ENCODE measurements around the gene C1QTNF12. TPM values are rescaled to one million over a fixed set of nuclear protein-coding genes. Genes with fewer than 3 reads are reported as not detected.
A peak's percentile ranks its signal among the peaks of the same experiment; 100 is the strongest.

The C1QTNF12 gene
- total RNA-seq, 2 experiments from 2014 or later, result 1.8 to 6.1 TPM

DNA sequence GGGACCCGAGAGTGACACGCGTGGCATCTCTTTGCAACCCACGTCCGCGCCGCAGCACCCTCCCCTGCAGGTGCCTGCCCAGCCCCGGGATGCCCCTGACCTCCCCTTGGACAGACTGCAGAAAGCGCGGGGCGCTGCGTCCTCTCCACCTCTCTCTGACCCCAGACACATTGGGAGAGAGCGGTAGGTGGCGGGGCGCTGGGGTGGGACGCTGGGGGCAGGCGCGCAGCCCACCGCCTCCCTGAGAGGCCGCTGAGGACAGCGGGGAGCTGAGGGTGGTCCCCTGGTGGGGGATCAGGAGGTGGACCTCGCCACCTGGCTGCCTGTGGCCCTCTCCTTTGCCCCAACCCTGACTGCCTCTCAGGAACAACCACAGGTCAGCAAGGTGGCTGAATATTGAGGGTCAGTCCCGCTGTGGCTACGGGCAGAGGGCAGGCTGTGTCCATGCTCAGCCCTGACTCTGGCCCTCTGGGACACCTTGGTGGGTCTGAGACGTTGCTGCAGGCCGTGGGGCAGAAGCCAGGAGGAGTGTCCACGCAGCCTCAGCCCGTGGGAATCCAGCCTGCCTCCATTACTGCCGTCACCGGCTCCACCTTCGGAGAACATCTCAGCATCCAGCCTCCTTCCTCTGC lies 27.9 kb upstream of the C1QTNF12 start:
- H2AFZ ChIP-seq (ENCODE audit: low read length), result peak overlapping the region; percentile 77; the same call in 1 of the 2 replicates
- peaks cover 27% of the 10 kb centered on the region for H3K36me3 ChIP-seq (ENCODE audit: insufficient read depth, low read length)
- CTCF ChIA-PET (ENCODE audit: unreplicated experiment), result interaction anchor here (0.9 kb wide), 1 partner anchor 152 kb away, joined by 11 read pairs; no protein-coding TSS in a partner anchor

DNA sequence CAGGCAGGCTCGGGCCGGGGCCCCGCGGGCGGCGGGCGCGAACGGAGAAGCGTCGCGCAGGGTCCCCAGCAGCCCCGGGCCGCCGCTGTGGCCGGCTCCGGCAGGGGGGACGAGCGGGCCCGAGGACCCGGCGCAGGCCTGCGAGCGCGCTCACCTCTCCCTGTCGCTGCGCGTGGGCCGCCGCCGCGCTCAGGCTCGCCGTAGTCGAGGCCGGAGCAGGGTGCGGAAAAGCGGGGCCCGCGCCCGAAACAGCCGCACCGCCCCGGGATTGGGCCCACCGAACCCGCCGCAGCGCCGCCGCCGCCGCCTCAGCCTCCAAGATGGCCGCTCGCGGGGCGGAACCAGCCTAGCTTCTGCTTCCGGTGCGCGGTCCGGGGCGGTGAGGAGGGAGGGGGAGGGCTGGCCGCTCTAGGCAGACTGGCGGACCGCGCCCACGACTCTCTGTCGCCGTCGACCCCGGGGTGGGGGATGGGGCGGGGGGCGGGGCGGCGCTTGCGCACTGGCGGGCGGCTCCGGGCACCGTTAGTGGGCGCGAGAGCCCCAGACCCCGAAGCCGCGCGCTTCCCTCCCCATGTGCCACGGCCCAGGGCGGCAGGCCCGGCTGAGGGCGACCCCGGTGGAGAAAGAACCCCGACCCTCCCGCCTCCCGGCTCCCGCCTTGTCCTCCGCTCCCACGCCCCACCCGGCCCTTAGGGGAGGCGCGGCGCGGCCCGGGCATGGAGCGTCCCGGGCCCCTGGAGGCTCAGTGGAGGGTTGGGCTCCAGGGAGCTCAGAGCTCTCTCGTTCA lies 27.2 kb upstream of the C1QTNF12 start, which contains the start of gene UBE2J2:
Gene UBE2J2 (minus strand): TSS at position 343 of the 787 bp plus-strand sequence. CDS start 5,862 bp downstream, outside the sequence.
- peaks cover 29% of the 10 kb centered on the region for H3K36me3 ChIP-seq (ENCODE audit: insufficient read depth, low read length)
- peak within 1 kb of the TSS; percentile 12 for H3K27ac ChIP-seq (ENCODE audit: low read depth, low read length, poor library complexity, severe bottlenecking)
- H4K20me1 ChIP-seq (ENCODE audit: insufficient read depth, low read length), result 0 out of 2 replicates have a peak, but pooled peaks cover 12% of the 10 kb centered on the region
- no TSS peak for BruUV-seq (replicated peaks)
- peak within 1 kb of the TSS; percentile 77; the same call in 1 of the 2 replicates for H2AFZ ChIP-seq (ENCODE audit: low read length)
- H3K9me3 ChIP-seq (ENCODE audit: low read length), result no peaks in the 10 kb centered on the region
- H3K4me1 ChIP-seq (ENCODE audit: insufficient read depth, low read length, poor library complexity, severe bottlenecking), result peaks cover 26% of the 10 kb centered on the region
- ChIA-PET CTCF (ENCODE audit: unreplicated experiment) (interaction anchor here (0.5 to 0.9 kb wide), 3 partner anchors 17 to 197 kb away, joined by 3 to 11 read pairs (median 8); no protein-coding TSS in a partner anchor), POLR2A (interaction anchor here (0.6 to 1.4 kb wide), 4 partner anchors 13 to 376 kb away, joined by 3 to 6 read pairs (median 4); no protein-coding TSS in a partner anchor)
- H3K4me3 ChIP-seq (ENCODE audit: low read depth, low read length, poor library complexity, severe bottlenecking), result peak within 1 kb of the TSS; percentile 94
- TF ChIP-seq, protein P1, sequence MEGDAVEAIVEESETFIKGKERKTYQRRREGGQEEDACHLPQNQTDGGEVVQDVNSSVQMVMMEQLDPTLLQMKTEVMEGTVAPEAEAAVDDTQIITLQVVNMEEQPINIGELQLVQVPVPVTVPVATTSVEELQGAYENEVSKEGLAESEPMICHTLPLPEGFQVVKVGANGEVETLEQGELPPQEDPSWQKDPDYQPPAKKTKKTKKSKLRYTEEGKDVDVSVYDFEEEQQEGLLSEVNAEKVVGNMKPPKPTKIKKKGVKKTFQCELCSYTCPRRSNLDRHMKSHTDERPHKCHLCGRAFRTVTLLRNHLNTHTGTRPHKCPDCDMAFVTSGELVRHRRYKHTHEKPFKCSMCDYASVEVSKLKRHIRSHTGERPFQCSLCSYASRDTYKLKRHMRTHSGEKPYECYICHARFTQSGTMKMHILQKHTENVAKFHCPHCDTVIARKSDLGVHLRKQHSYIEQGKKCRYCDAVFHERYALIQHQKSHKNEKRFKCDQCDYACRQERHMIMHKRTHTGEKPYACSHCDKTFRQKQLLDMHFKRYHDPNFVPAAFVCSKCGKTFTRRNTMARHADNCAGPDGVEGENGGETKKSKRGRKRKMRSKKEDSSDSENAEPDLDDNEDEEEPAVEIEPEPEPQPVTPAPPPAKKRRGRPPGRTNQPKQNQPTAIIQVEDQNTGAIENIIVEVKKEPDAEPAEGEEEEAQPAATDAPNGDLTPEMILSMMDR (conservative IDR thresholded peaks at IDR 0.05; ENCODE audit: low read length), result no peak
- TF ChIP-seq EZH2phosphoT487 (IDR thresholded peaks at IDR 0.05; ENCODE audit: borderline replicate concordance, low read depth, low read length), result no peak
- DNase-seq (ENCODE audit: low spot score), result peak; percentile 94
- H3K9me2 ChIP-seq (ENCODE audit: insufficient read depth, low read length), result no peaks in the 10 kb centered on the region
- intact Hi-C loops (cut with micrococcal nuclease; ENCODE audit: unreplicated experiment), result loop anchor here (1.0 kb wide), 1 partner anchor 157 kb away; the partner anchor contains the start of gene C1orf159
- peaks cover 39% of the 10 kb centered on the region for H3K79me2 ChIP-seq (ENCODE audit: insufficient read depth, low read depth, low read length)
- peak within 1 kb of the TSS; percentile 84 for H3K4me2 ChIP-seq (ENCODE audit: low read length)

More for the DNA sequence above, 27.9 kb upstream of the C1QTNF12 start:
- H3K9me2 ChIP-seq (ENCODE audit: insufficient read depth, low read length), result no peaks in the 10 kb centered on the region
- POLR2A ChIA-PET, result interaction anchor here (0.6 to 1.4 kb wide), 2 partner anchors 13 to 360 kb away, joined by 3 read pairs; no protein-coding TSS in a partner anchor
- TF ChIP-seq, protein P1 (conservative IDR thresholded peaks at IDR 0.05; ENCODE audit: low read length), result no peak
- no peak for TF ChIP-seq EZH2phosphoT487 (IDR thresholded peaks at IDR 0.05; ENCODE audit: borderline replicate concordance, low read depth, low read length)
- no peak for DNase-seq (ENCODE audit: low spot score)
- peaks cover 38% of the 10 kb centered on the region for H3K79me2 ChIP-seq (ENCODE audit: insufficient read depth, low read depth, low read length)
- 0 out of 2 replicates have a peak, but pooled peaks cover 12% of the 10 kb centered on the region for H4K20me1 ChIP-seq (ENCODE audit: insufficient read depth, low read length)
- peak overlapping the region; percentile 94 for H3K4me3 ChIP-seq (ENCODE audit: low read depth, low read length, poor library complexity, severe bottlenecking)
- H3K4me1 ChIP-seq (ENCODE audit: insufficient read depth, low read length, poor library complexity, severe bottlenecking), result peaks cover 26% of the 10 kb centered on the region
- no TSS peak for BruUV-seq (replicated peaks)
- intact Hi-C loops (cut with micrococcal nuclease; ENCODE audit: unreplicated experiment), result no loop called here
- no peaks in the 10 kb centered on the region for H3K9me3 ChIP-seq (ENCODE audit: low read length)
- H3K4me2 ChIP-seq (ENCODE audit: low read length), result peak overlapping the region; percentile 79
- no peak overlapping the region for H3K27ac ChIP-seq (ENCODE audit: low read depth, low read length, poor library complexity, severe bottlenecking)

All from OCI-LY7 (cell line).